ENCODE data around the gene ECT2L. TPM values are rescaled to one million over a fixed set of nuclear protein-coding genes. Genes with fewer than 3 reads are reported as not detected.
"Not testable (repeated sequence)": the region's sequence is repeated elsewhere in the genome, so short reads cannot be mapped to it uniquely, and the experiment has no call there.

ECT2L gene
- total and polyA plus RNA-seq, 2 of the 13 experiments (the other 11 are each of a cell fraction or from before 2014, with no cell fraction given), result 0.12 TPM; not detected in 1

DNA sequence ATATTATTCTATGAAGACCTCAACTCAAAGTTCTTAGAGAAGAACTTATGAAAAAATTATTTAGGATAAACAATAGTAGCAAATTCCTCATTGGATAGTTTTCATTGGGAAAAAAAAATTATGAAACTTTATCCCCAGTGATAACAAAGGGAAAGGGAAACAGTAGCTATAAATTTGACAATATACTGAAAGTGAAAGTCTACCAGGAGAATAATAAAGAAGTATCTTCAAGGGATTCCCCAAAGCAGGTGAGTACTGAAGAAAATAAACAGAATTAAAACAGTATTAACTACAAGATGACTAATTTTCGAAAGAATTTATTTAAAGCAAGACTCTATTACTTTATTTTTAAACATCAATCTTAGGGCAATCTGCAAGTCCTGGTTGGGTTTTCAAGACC, 135.8 kb downstream of the ECT2L start:
- Histone ChIP-seq H3K27me3 (ENCODE audit: control insufficient read depth in 1 of 2, insufficient read depth in 2 of 2, low read length in 2 of 2) (no peaks in the 10 kb centered on the region), H3K9me3 (ENCODE audit: low read length) (no peaks in the 10 kb centered on the region), H3K4me3 (replicated peaks in 1 of 3; ENCODE audit: insufficient read depth in 1 of 3, low read depth in 2 of 3, low read length in 3 of 3) (no peak overlapping the region), H3K36me3 (replicated peaks in 1 of 2; ENCODE audit: control insufficient read depth in 1 of 2, insufficient read depth in 2 of 2, low read length in 2 of 2) (peaks cover 3 to 11% of the 10 kb centered on the region in 2 experiments; a peak in 3 of 5 replicates), H3K27ac (ENCODE audit: extremely low read length, insufficient read depth, low read length) (no peak overlapping the region), H3K9ac (ENCODE audit: insufficient read depth, low read depth, low read length) (no peak overlapping the region), H3K4me1 (ENCODE audit: insufficient read depth, low read length) (no peaks in the 10 kb centered on the region), H2AFZ (ENCODE audit: low read length) (no peak overlapping the region), H3K4me2 (ENCODE audit: low read depth, low read length) (no peak overlapping the region), H4K20me1 (ENCODE audit: insufficient read depth, low read length) (no peaks in the 10 kb centered on the region), H3K79me2 (ENCODE audit: insufficient read depth, low read length) (no peaks in the 10 kb centered on the region)
- BruUV-seq (replicated peaks), result no TSS peak
- POLR2A ChIA-PET, result no interaction called here
- intact Hi-C loops (cut with micrococcal nuclease; ENCODE audit: unreplicated experiment) (no loop called here), in situ Hi-C loops (cut with HindIII; ENCODE audit: extremely low pct_ligation_motif_present, low pct_unique_long_range_greater_than_20kb) (no loop called here)
- CTCF ChIA-PET (ENCODE audit: low intra/inter-chr PET ratio, low total read pairs), result no interaction called here
- FAIRE-seq (no peak), ATAC-seq (no peak), DNase-seq (ENCODE audit: low spot score) (no peak)
- WGBS (ENCODE audit: low lambda C conversion rate), result 94% methylated on average over 1 of the region's 1 CpG
- TF ChIP-seq SAFB2 (CRISPR knock-in tag; IDR thresholded peaks at IDR 0.05; ENCODE audit: borderline replicate concordance, low read depth), result no peak
- TF ChIP-seq U2AF1 (optimal IDR thresholded peaks at IDR 0.05; ENCODE audit: low read depth, low read length), result no peak
- no peak for TF ChIP-seq ZIK1 (CRISPR knock-in tag; IDR thresholded peaks at IDR 0.05; ENCODE audit: borderline replicate concordance, low read depth)
- no peak for TF ChIP-seq ZBTB25 (CRISPR knock-in tag; IDR thresholded peaks at IDR 0.05)

GRCh38 chr6:138936873-138937272, 141.0 kb downstream of the ECT2L start:
- H3K4me1 ChIP-seq (ENCODE audit: insufficient read depth, low read length); POLR2A ChIA-PET; BruUV-seq (replicated peaks); H3K27me3 ChIP-seq (ENCODE audit: control insufficient read depth in 1 of 2, insufficient read depth in 2 of 2, low read length in 2 of 2); FAIRE-seq; DNase-seq (ENCODE audit: low spot score); H2AFZ ChIP-seq (ENCODE audit: low read length); H3K4me3 ChIP-seq (replicated peaks in 1 of 3; ENCODE audit: insufficient read depth in 1 of 3, low read depth in 2 of 3, low read length in 3 of 3); in situ Hi-C loops (cut with HindIII; ENCODE audit: extremely low pct_ligation_motif_present, low pct_unique_long_range_greater_than_20kb); H3K36me3 ChIP-seq (replicated peaks in 1 of 2; ENCODE audit: control insufficient read depth in 1 of 2, insufficient read depth in 2 of 2, low read length in 2 of 2); H3K9me3 ChIP-seq (ENCODE audit: low read length); H4K20me1 ChIP-seq (ENCODE audit: insufficient read depth, low read length); H3K4me2 ChIP-seq (ENCODE audit: low read depth, low read length); CTCF ChIA-PET (ENCODE audit: low intra/inter-chr PET ratio, low total read pairs); intact Hi-C loops (cut with micrococcal nuclease; ENCODE audit: unreplicated experiment); H3K27ac ChIP-seq (ENCODE audit: extremely low read length, insufficient read depth, low read length); H3K79me2 ChIP-seq (ENCODE audit: insufficient read depth, low read length); H3K9ac ChIP-seq (ENCODE audit: insufficient read depth, low read depth, low read length); ATAC-seq: not testable (repeated sequence)
- WGBS (ENCODE audit: low lambda C conversion rate), result 100% methylated on average over 1 of the region's 1 CpG
- TF ChIP-seq ZNF431 (CRISPR knock-in tag; IDR thresholded peaks at IDR 0.05; ENCODE audit: borderline replicate concordance, low read depth), result peak; percentile 66; the same call in 1 of the 2 replicates
